IPS DF 6.9 (cell line): Measurements from ENCODE around the gene AFF3.

ENCODE experiments used
- DNase-seq: peaks from one replicate; pipeline ENCODE4 v3.0.0-alpha.2; 2013; ENCODE audit warnings: low read depth, low spot score
- H3K27ac ChIP-seq: one replicate; pipeline ENCODE4 v1.5.1; 2013; ENCODE audit warnings: low read length, control low read depth
- H3K27me3 ChIP-seq: 2 replicates; pipeline ENCODE4 v1.6.1; 2013; ENCODE audit warnings: mild to moderate bottlenecking, low read length; ENCODE audit not compliant: control insufficient read depth, insufficient read depth
- H3K36me3 ChIP-seq: 2 replicates; pipeline ENCODE4 v1.6.1; 2013; ENCODE audit warnings: low read length; ENCODE audit not compliant: control insufficient read depth, insufficient read depth
- H3K4me1 ChIP-seq: 2 replicates; pipeline ENCODE4 v1.6.1; 2013; ENCODE audit warnings: low read length; ENCODE audit not compliant: control insufficient read depth, insufficient read depth
- H3K4me3 ChIP-seq: 2 replicates; pipeline ENCODE4 v1.5.1; 2013; ENCODE audit warnings: mild to moderate bottlenecking, low read length
- H3K9me3 ChIP-seq: 2 replicates; pipeline ENCODE4 v1.6.1; 2013; ENCODE audit warnings: low read length, inconsistent platforms; ENCODE audit not compliant: control insufficient read depth, insufficient read depth
- WGBS: extraction: QIAGEN DNeasy Blood & Tissue Kit; methylation state at CpG from one replicate; pipeline ENCODE4 v1.1.7; 2013; ENCODE audit warnings: mixed read lengths, missing lambda C conversion rate; ENCODE audit not compliant: insufficient read length, insufficient coverage; 5-methylcytosine and 5-hydroxymethylcytosine counted together

AFF3 gene

DNA sequence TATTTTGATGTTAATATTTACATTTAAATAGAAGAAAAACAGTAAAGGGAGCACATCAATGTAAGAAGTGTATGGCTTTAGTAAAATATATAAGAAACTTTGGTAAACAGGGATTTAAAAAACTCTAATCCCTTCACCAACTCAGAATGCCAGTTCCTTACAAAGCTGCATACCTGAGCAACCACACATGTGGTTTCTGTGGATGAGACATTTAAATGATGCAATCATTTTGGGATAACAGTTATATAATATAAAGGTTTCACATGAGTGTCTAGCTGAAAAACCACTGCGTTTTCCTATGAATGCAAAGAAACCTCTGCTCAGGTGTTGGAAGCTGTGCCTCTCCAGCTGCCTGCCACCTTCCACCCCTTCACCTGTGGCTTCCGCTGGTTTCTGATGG, 443.5 kb downstream of the AFF3 start:
- no CpG with 5 or more reads among the region's 2 CpGs for WGBS
- no peaks in the 10 kb centered on the region for H3K36me3 ChIP-seq
- H3K9me3 ChIP-seq, result no peaks in the 10 kb centered on the region
- no peaks in the 10 kb centered on the region for H3K4me1 ChIP-seq
- H3K27ac ChIP-seq, result no peak overlapping the region
- H3K4me3 ChIP-seq, result no peak overlapping the region
- H3K27me3 ChIP-seq, result no peaks in the 10 kb centered on the region
- no peak for DNase-seq

DNA sequence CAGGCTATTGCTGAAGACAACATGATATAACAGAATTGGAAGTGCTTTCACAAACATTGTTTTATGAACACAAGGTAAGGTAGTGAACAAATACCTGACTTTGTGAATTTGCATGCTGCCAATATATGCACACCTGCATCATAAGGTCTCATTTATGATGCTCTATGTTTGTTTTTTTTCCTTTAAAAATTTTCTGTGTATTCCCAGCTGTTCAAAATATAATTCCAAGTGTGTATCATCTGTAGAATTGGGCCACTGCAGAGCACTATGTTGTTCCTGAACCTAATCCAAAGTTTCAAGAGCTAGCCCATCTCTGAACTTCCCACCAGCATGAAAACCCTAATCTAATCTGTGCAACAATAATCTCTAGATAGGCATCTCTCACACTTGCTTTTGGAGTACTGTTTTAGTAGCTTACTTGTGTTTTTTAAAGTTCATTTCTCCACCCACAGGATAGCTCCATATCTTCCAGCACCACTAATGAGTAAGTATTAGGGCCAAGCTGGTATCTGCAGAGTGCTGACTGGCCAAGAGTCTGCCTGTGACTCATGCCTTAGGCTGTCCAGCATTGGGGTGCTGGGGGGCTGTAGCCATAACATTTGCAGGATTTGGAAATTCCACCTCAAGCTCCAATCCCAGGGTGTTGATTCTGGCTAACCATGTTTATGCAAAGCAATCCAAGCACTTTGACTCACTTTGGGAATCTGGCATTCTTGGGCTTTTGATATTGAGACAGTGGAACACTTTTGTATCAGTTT, 444.4 kb downstream of the AFF3 start:
- Histone ChIP-seq H3K27me3 (no peaks in the 10 kb centered on the region), H3K4me3 (no peak overlapping the region), H3K4me1 (no peaks in the 10 kb centered on the region), H3K36me3 (no peaks in the 10 kb centered on the region), H3K9me3 (no peaks in the 10 kb centered on the region), H3K27ac (no peak overlapping the region)
- no peak for DNase-seq

DNA sequence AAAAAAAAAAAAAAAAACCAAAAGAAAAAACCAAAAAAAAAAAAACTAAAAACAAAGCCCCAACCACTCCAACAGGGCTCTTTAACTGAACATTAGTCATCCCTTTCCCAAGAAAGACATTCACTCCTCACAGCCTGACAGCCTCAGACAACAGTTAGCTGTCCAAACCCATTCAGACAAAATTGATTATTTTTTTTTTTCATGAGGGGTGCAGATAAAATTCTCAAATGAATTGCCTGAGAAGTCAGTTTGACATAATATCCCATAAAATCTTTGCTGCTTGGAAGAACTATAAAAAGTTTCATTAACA, 446.5 kb downstream of the AFF3 start:
- no peak overlapping the region for H3K27ac ChIP-seq
- H3K4me3 ChIP-seq, result no peak overlapping the region
- H3K4me1 ChIP-seq, result no peaks in the 10 kb centered on the region
- H3K36me3 ChIP-seq, result no peaks in the 10 kb centered on the region
- H3K9me3 ChIP-seq, result no peaks in the 10 kb centered on the region
- H3K27me3 ChIP-seq, result no peaks in the 10 kb centered on the region
- no peak for DNase-seq

DNA sequence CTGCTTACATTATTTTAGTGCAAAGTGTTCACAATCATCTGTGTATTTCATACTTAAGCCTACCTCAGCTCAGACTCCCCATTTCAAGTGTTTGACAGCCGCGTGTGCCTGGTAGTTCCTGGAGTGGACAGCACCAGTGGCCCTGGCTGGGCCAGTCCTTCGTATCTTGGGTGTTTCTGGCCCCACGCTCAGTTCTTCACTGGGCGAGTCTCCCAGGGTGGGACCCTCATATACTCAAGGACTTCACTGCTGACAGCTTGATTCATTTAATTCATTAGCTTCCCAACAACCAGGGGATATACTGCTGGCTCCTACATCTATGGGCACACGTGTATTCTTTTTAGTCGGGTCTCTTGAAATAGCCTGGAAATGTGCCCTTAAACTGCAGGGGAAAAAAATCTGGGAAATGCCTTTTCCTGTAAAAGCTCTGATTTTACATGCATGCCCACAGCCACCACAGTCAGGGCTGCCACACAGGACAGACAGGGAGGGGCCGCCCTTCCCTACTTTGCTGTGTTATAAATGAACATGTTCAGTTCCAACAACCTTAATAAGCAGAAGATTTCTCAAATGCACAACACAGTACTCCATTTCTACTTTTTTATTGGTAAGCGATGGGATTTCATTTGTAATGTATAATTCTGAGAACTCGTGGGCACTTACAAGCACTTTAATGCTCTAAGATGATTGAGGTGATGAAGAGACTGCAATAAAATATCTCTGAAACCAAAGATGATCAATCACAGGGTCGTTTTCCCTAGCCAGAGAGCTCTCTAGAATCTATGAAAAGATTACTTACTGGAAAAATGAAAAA, 447.1 kb downstream of the AFF3 start:
- H3K36me3 ChIP-seq, result no peaks in the 10 kb centered on the region
- no CpG with 5 or more reads among the region's 11 CpGs for WGBS

DNA sequence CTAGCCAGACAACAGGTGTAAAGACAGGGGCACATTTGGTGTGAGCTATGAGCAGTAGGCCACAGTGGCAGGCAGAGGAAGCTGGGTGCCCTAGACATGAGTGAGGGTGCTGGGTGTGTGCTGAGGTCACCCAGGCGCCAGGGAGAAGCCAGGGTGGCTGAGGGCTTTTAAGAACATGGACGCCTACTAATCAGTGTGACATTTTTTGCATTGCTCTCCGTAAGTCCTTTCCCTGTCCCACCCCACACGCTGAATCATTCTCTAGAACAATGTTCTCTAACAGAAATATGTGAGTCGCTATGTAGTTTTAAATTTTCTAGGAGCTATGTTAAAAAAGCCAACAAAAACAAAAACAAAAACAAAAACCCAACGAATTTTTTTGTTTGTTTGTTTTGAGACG, 448.1 kb downstream of the AFF3 start:
- no peak overlapping the region for H3K27ac ChIP-seq

More for the DNA sequence above, 447.1 kb downstream of the AFF3 start:
- DNase-seq, result no peak
- H3K4me1 ChIP-seq, result no peaks in the 10 kb centered on the region
- no peak overlapping the region for H3K27ac ChIP-seq
- no peaks in the 10 kb centered on the region for H3K27me3 ChIP-seq
- H3K9me3 ChIP-seq, result no peaks in the 10 kb centered on the region
- H3K4me3 ChIP-seq, result no peak overlapping the region

DNA sequence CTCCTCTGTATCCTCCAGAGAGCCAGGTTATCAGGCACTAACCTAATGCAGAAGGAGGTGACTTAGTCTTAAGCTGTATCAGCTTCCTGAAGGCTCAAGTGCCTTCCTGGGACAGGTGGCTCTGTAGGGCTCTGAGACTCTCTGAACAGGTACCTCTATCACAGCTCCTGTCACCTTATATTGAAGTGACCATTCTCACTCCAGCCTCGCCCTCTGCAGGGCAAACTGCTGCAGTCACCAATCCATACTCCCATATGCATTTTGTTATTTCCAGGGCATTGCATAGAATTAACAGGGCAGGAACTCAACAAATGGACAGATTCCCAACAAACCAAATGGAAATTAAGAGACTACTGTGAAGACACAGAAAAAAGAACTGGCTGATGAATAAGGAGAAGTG, 449.6 kb downstream of the AFF3 start:
- H3K36me3 ChIP-seq, result no peaks in the 10 kb centered on the region
- WGBS, result no CpG with 5 or more reads among the region's 1 CpG
- H3K4me3 ChIP-seq, result no peak overlapping the region
- H3K4me1 ChIP-seq, result no peaks in the 10 kb centered on the region
- peak; percentile 11 for DNase-seq
- no peaks in the 10 kb centered on the region for H3K27me3 ChIP-seq
- no peak overlapping the region for H3K27ac ChIP-seq
- no peaks in the 10 kb centered on the region for H3K9me3 ChIP-seq

More for the DNA sequence above, 448.1 kb downstream of the AFF3 start:
- Histone ChIP-seq H3K27me3 (no peaks in the 10 kb centered on the region), H3K9me3 (no peaks in the 10 kb centered on the region), H3K36me3 (no peaks in the 10 kb centered on the region), H3K4me1 (no peaks in the 10 kb centered on the region), H3K4me3 (no peak overlapping the region)
- DNase-seq, result no peak
- no CpG with 5 or more reads among the region's 7 CpGs for WGBS

DNA sequence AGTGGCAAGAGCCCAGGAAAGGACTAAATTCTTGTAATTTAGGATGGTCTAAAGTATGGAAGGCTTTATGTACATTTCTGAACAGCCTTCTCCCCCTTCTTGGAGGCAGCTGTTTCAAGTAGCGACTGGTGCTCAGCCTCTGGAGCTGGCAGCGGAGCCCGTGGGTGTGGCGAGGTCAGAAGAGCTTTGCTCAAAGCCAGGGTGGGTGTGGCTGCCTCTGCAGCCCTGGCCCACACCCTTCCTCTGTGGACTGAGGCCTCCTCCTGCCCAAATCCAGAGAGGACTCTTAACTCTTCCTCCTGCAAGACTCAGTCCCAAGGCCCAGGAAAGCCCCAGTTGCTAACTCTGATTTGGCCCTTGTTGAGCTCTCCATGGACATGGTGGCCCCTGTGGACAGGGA, 450.5 kb downstream of the AFF3 start:
- no peaks in the 10 kb centered on the region for H3K9me3 ChIP-seq
- H3K4me1 ChIP-seq, result no peaks in the 10 kb centered on the region
- H3K27me3 ChIP-seq, result no peaks in the 10 kb centered on the region
- no peaks in the 10 kb centered on the region for H3K36me3 ChIP-seq
- no peak overlapping the region for H3K27ac ChIP-seq
- no peak for DNase-seq
- H3K4me3 ChIP-seq, result no peak overlapping the region
- no CpG with 5 or more reads among the region's 4 CpGs for WGBS

DNA sequence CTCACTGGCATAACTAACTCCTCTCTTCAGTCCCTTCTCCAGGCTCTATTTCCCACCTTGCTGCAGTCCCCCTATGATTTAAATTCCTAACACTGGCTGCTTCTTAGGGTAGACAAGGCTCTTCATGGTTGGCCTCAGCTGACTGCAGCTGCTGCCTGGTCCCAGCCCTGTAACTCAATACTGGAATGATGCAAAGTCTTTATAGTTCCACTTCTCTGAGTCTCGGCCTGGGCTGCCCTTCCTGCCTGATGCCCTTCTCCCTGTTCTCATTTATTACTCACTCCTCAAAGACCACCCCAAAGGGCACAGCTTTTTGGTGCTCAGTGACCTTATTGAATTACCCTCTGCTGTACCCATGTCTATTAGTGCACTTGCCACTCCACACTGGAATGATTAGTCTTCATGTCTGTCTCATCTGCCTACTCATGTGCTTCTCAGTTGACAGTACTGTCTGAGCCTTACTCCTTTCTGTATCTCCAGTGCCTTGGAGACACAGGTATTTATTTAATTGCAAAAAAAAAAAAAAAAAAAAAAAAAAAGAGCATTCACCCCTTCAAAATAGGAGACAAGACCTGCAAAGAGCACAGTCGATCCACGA, 453.1 kb downstream of the AFF3 start:
- DNase-seq, result no peak
- Histone ChIP-seq H3K27ac (no peak overlapping the region), H3K27me3 (no peaks in the 10 kb centered on the region), H3K4me1 (no peaks in the 10 kb centered on the region), H3K36me3 (no peaks in the 10 kb centered on the region), H3K9me3 (no peaks in the 10 kb centered on the region), H3K4me3 (no peak overlapping the region)
- WGBS, result no CpG with 5 or more reads among the region's 3 CpGs

DNA sequence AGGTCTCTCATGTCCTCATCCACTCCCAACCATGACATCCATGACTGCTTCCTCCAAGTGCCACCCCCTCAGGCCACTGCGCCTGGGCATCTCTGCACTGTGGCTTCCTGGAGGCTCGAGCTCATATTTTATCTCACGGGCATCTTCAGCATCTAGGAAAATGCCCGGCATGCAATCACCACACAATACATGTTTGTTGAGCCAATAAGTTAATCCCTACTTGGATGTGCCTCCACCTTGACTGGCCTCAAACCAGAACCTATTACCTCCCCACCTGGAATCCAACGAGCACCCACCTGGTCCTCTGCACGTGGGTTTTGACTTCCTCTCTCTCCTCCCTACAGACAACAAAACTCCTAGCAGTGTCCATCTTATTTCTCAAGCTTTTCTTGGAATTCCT, 453.7 kb downstream of the AFF3 start:
- Histone ChIP-seq H3K27ac (no peak overlapping the region), H3K27me3 (no peaks in the 10 kb centered on the region), H3K4me1 (no peaks in the 10 kb centered on the region), H3K4me3 (no peak overlapping the region), H3K36me3 (no peaks in the 10 kb centered on the region), H3K9me3 (no peaks in the 10 kb centered on the region)
- no peak for DNase-seq
- no CpG with 5 or more reads among the region's 6 CpGs for WGBS

DNA sequence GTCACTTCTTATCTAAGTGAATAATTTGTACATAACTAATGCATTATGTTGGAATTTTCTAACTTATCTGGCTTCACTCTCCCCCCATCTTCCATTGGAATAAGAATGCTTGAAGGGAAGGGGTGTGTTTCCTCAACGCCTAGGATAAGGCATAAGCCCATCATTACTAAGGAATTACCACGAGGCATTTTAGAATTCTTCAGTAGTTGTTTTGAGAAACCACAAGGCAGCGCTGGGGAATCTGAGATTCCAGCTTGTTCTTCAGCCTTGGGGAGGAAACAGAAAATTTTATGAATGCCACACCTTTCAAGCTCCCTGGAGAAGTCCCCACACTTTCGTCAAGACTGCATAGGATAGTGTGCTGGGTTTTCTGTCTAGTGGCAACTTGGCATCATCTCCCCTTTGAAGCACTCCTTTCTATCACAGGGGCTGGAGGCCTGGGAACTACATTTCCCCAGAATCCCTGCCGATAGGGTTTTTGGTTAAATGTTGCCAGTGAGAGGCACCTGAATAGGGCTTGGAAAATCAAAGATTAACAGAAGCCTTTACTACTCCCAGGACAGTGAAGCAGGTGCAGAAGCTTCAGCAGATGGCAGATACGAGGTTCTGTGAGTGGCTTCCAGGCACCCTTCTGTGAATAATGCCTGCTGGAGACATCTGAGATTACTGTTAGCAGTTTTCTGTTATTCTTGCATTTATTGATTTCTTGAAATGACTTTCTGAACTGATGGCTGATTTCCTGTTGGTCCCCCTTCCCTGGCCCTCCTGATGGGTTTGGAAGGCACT, 459.9 kb downstream of the AFF3 start:
- Histone ChIP-seq H3K4me1 (no peaks in the 10 kb centered on the region), H3K27ac (no peak overlapping the region), H3K9me3 (no peaks in the 10 kb centered on the region), H3K36me3 (no peaks in the 10 kb centered on the region), H3K4me3 (no peak overlapping the region), H3K27me3 (no peaks in the 10 kb centered on the region)
- no CpG with 5 or more reads among the region's 6 CpGs for WGBS
- no peak for DNase-seq
